Epithelial cell of esophagus (primary cell): ENCODE results near the gene SEMA5A.

ENCODE experiments used
- DNase-seq: peaks from one replicate; pipeline ENCODE4 v3.0.0; 2010; ENCODE audit warnings: low read depth
- H3K4me3 ChIP-seq: 2 replicates; pipeline ENCODE4 v1.5.1; 2011; ENCODE audit warnings: mild to moderate bottlenecking, low read length, control low read depth
- TF ChIP-seq, protein P1 (sequence below): IDR thresholded peaks from 2 replicates; pipeline ENCODE4 v1.5.1; 2011; ENCODE audit warnings: low read depth, mild to moderate bottlenecking, low read length, control low read depth, inconsistent platforms; ENCODE audit not compliant: insufficient read depth; ENCODE audit errors: missing control alignments

Gene SEMA5A

DNA sequence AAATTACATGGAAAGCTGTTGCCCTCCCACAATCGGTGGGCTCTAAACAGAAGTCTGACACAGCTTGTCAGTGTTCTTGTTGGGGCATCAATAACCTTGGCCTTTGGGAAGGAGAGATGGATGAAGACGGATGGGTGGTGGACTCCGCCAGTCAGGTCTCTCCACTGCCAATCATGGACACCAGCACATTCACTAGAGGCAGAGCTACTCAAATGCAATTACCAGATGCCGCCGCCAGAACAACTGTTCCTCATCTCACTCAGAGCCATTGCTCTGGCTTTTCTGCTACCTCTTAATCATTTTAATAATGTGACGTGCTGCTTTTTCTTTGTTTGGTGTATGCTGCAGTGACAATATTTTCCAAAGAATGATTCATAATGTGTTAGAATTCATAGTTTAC, 27.9 kb upstream of the SEMA5A start:
- TF ChIP-seq, protein P1, sequence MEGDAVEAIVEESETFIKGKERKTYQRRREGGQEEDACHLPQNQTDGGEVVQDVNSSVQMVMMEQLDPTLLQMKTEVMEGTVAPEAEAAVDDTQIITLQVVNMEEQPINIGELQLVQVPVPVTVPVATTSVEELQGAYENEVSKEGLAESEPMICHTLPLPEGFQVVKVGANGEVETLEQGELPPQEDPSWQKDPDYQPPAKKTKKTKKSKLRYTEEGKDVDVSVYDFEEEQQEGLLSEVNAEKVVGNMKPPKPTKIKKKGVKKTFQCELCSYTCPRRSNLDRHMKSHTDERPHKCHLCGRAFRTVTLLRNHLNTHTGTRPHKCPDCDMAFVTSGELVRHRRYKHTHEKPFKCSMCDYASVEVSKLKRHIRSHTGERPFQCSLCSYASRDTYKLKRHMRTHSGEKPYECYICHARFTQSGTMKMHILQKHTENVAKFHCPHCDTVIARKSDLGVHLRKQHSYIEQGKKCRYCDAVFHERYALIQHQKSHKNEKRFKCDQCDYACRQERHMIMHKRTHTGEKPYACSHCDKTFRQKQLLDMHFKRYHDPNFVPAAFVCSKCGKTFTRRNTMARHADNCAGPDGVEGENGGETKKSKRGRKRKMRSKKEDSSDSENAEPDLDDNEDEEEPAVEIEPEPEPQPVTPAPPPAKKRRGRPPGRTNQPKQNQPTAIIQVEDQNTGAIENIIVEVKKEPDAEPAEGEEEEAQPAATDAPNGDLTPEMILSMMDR, result no peak
- no peak for DNase-seq
- no peak overlapping the region for H3K4me3 ChIP-seq

DNA sequence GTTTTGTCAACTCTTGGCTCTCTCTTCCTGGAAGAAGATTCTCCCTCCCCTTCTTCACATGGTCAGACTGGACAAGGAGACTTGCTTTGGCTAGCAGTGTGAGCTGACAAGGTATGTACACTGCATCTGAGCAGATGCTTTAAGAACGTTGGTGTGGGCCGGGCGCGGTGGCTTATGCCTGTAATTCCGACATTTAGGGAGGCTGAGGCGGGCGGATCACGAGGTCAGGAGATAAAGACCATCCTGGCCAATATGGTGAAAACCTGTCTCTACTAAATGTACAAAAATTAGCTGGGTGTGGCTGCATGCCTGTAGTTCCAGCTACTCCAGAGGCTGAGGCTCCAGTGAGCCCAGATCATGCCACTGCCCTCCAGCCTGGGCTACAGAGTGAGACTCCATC, 26.4 kb upstream of the SEMA5A start:
- H3K4me3 ChIP-seq, result no peak overlapping the region
- TF ChIP-seq, protein P1, result no peak
- DNase-seq, result no peak

DNA sequence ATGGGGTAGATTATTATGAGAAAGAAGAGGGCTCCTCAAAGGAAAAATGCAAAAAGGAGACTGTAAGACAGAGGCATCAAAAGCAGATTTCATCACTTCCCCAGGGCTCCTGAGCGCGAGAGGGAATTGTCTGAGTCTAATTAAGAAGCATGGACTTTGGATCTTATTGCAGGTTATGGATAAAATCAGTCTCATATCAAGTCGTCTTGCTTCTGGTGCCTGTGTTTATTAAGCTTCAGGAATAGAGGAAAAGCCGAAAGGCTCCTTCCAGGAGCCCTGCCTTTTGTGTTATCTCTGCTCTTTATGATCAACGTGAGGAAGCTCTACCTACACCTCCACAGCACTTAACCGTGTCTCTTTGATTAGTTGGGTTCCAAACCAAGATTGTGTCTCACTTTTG, 25.0 kb upstream of the SEMA5A start:
- H3K4me3 ChIP-seq, result no peak overlapping the region
- DNase-seq, result no peak
- TF ChIP-seq, protein P1, result no peak

DNA sequence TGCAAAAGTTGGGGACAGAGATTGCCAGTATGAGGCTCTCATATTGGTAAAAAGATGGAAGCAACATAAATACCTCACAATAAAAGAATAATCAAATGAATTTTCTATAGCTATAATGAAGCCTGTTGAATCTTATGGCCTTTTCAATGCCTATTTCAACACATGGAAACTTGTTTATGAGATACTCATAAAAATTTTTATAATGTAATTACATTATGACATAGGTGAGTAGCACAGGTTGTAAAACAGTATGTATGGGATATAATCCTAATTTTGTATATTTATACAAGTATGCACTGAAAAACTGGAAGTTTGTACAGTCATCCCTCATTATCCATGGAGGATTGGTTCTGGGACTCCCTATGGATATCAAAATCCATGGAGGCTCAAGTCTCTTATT, 21.2 kb upstream of the SEMA5A start:
- no peak overlapping the region for H3K4me3 ChIP-seq
- no peak for DNase-seq
- TF ChIP-seq, protein P1, result no peak

DNA sequence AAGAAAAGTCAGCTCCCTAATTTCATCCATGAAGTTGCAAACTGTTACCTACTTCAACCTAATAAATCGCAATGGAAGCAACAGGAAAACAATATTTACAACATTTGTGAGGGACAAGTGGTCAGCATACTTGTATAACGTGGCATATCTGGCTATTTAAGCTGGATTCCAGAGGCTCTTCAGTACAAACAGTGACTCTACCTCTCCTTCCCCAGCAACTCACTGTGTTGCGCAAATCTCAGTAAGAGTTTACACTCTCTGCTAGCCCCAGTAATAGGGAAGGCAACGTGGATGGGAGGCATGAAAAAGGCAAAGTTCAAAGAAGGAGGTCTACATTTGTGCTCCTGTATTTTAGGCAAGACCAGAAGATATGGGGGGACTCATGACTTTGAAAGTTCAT, 18.9 kb upstream of the SEMA5A start:
- DNase-seq, result peak; percentile 5
- TF ChIP-seq, protein P1, result no peak
- H3K4me3 ChIP-seq, result no peak overlapping the region

DNA sequence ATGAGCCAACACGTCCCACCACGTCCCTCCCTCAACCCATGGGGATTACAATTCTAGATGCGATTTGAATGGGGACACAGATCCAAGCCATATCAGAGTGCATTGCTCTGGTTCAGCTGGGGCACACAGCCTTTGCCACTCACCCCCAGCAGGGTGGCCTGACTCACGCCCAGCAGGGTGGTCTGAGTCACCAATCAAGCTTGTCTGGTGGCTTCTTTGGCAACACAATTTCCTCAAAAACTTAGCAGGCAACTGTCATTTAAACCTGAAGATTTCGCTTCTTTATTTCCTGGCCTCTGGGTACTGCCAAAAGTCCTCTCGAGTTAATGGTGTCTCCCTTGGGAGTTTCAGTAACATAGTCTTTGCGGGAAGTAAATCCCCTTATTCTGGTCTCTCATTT, 16.3 kb upstream of the SEMA5A start:
- DNase-seq, result peak; percentile 60
- H3K4me3 ChIP-seq, result no peak overlapping the region

DNA sequence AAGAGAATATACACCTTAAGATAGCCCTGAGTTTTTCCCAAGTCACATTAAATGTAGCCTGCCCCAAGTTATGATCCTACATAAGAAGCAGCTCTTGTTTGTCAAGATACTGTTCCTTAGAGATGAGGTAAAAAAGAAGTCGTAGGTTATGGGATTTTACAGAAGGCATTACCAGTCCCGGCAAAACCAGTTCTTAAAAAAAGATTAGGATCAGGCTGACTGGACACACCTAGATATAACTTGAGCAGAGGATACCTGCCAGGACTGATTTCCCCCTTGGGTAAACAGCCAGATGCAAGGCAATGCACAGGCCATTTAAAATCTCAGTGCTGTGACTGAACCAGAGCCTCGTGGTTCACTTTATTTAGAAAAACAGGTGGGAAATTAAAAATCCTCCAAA, 14.1 kb upstream of the SEMA5A start:
- DNase-seq, result peak; percentile 74
- H3K4me3 ChIP-seq, result no peak overlapping the region
- TF ChIP-seq, protein P1, result no peak

More for the DNA sequence above, 16.3 kb upstream of the SEMA5A start:
- TF ChIP-seq, protein P1, result no peak
